NK-92 treated with Interleukin-12 subunit alpha and Interleukin-12 subunit beta, amount 100 ng/mL, for 24 hours (cell line): ENCODE measurements around the gene EIF2B5.
"Not testable (repeated sequence)": the region's sequence is repeated elsewhere in the genome, so short reads cannot be mapped to it uniquely, and the experiment has no call there.

Experiments
- DNase-seq: peaks from one replicate; lab custom pipeline; 2025; lab: John Stamatoyannopoulos, UW

Gene EIF2B5

DNA sequence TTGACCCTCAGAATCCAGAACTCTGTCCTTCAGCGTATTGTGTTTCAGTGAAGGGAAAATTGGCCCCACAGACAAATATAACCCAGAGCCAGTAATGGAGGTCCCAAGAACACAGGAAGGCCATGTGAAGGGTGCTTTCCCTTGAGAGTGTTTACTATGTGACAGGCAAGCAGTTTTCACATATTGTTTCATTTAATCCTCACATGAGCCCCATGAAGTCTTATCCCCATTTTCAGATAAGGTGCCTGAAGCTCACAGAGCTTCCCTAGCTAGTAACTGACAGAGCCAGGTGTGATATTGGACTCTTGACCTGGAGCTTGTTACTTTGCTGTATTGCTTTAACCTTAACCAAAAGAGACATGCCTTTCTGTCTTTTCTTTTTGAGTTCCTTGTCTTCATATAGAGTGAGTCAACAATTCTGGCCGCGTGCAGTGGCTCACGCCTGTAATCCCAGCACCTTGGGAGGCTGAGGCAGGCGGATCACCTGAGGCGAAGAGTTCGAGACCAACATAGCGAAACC is 10.7 kb downstream of the EIF2B5 start:
- no peak for DNase-seq

DNA sequence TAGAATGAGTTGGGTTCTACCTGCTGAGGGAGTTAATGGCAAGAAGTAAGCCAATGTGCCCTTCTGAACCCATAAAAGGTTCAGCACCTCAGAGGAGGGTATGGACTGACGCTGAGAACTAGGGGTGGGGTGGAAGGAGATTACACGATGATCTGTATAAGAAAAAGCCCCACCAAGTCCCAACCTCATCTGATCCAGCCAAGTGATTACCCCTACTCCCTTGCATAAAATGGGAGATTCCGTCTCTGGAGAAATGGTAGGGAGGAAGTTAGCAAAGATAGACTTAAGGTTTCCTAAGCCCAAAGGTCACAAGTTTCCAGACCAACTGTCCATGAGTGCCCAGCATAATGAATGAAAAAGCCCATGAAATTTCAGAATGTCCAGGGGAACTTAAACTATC is 12.9 kb downstream of the EIF2B5 start:
- DNase-seq = no peak

DNA sequence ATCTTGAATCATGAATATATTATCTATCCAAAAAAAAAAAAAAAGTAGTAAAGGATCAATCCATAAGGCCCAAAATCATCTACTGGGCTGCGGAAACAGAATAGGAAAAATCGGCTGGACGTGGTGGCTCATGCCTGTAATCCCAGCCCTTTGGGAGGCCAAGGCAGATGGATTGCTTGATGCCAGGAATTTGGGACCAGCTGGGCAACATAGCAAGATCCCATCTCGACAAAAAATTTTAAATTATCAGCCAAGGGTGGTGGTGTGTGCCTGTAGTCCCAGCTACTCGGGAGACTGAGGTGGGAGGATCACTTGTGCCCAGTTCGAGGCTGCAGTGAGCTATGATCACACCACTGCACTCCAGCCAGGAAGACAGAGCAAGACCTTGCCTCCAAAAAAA is 14.0 kb downstream of the EIF2B5 start:
- no peak for DNase-seq

DNA sequence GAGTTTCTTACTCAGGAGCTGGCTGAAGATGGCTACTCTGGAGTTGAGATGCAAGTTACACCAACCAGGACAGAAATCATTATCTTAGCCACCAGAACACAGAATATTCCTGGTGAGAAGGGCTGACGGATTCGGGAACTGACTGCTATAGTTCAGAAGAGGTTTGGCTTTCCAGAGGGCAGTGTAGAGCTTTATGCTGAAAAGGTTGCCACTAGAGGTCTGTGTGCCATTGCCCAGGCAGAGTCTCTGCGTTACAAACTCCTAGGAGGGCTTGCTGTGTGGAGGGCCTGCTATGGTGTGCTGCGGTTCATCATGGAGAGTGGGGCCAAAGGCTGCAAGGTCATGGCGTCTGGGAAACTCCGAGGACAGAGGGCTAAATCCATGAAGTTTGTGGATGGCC is 14.6 kb downstream of the EIF2B5 start:
- not testable (repeated sequence) for DNase-seq

DNA sequence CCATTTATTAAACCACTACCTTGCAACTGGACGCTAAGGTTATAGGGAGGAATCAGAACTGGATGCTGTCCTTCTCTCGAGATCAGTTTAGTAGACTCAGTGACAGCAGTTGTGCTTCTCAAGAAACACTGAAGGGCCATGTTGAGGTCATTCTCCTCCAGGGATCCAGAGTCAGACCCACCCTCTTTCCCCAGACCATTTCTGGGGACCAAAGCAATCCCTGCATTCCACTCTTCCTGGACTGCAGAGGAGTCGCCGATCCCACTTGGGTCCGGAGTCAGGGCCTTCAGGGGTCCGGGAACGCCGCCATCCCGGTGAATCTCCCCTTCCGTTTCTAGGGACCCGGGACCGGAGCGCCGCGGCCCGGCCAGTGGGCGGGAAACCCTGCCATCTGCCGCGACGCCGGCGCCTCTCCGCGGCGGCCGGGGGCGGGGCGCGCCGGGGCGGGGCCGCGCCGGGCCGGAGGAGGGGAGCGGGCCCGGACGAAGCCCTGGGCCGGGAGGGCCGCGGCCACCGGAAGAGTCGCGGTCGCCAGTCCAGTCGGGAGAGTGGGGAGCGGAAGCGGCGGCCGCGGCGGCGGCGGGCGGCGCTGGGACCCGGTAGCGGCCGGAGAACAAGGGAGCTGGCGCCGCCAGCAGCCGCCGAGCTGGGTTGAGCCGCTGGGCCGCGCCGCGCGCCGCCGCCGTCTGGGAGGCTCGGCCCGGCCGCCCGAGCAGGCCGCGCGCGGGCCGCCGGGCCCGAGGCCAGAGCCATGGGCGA is 19.9 kb downstream of the EIF2B5 start, which contains the start of gene DVL3:
DVL3 (plus strand) TSS at position 493 of the 759 bp plus-strand sequence; CDS start at position 752, 259 bp downstream.
- peak; percentile 53 for DNase-seq

DNA sequence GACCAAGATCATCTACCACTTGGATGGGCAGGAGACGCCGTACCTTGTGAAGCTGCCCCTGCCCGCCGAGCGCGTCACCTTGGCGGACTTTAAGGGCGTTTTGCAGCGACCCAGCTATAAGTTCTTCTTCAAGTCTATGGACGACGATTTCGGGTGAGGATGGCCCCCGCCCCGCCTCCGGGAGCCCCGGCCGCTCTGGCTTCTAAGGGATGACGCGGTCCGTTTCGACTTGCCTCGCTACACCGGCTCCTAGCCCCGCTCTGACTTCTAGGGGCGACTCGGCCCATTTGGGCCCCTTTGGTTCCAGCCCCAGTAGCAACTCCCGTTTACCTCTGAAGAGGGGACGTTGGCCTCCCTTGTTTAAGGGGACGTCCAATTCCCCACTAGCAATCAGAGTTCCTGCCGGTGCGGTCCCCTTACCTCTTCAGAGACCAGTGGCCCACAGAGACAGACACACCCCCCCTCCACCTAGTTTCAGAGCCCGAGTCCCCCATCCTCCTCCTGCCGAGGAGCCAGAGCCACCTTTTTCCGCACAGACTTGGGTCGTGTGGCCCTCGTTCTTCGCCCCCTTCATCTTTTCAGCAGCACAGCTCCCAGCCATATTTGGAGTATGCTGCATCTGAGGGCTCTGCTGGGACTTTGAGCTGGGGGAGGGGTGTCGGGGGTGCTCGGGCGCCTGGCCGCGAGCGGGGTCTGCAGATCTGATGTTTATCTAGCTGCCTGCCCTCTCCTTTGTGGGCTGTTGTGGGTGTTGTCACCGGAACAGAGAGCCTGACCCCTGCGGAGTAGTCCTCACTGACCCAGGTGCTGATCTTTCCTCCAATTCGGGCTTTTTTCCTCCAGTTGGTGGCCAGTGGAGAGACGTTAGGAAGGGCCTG is 20.7 kb downstream of the EIF2B5 start:
- peak; percentile 25 for DNase-seq

DNA sequence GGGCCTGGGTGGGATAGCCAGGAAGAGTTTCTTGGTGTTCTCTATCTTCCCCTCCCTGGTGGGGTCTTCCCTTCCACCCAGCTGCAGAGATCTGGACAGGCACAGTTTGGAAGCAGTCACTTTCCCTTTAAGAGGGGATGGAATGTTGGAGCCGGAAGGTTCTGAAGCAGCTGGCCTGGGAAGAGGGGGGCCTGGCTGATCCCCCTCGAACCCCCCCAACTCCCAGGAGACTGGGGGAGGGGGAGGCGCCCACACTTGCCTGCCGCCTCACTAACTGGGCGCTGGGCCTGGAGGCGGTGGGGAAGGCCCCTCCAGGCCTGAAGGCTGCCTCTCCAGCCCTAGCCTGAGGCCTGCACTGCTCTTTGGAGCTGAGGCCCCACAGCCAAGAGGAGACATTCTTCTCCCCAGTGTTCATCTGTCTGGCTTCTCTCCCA is 21.4 kb downstream of the EIF2B5 start:
- DNase-seq = no peak

DNA sequence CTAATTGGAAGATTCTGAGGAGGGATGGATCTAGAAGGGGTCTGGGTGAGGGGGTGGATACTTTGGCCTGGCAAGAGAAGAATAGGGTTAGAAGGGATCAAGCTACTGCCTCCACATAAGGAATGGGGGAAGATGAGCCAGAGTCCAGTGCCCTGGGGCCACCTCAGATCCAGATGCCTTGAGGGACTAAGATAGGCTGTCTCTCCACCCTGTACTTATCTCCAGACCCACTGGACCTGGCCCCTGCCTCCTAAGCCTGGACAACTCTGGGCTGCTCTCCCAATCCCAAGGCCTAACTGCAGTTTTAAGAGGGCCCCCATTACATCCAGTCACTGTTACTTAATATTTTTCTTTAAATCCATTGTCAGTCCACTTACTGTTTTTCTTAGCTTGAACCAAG is 22.0 kb downstream of the EIF2B5 start:
- no peak for DNase-seq

DNA sequence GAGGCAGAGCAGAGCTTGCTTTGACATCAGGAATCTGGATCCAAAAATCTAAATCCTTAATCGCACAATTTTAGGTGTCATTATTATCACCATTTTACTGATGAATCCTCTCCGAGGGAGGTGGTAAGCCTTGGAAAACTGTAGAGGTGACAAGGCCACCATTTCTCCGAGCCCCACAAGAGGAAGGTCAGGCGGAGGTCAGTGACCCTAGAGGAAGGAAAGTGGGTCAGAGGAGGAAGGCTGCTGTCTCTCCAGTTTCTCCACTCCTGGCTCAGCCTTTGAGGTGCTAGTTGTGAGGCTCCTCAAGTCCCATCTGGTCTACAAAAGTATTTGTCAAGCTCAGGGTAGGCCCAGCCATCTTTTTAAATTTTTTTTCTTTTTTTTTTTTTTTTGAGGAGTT is 23.2 kb downstream of the EIF2B5 start:
- no peak for DNase-seq

DNA sequence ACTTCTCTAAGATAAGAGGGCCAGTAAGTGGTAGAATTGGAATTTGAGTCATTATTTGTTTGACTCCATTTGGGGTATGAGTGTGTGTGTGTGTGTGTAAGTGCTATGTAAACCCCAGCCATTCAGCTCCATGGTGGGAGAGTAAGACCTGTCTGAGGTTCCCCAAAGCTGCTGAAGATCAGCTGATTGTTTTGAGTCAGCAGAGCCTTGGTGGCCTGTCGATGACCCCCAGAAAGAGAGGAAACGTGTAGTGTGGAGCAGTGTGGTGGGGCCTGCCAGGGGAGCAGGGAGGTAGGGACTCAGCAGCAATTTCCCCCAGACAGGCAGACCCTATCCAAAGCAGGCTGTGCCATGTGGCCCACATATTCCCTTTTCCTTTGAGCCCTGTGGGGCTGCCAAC is 25.3 kb downstream of the EIF2B5 start:
- no peak for DNase-seq

DNA sequence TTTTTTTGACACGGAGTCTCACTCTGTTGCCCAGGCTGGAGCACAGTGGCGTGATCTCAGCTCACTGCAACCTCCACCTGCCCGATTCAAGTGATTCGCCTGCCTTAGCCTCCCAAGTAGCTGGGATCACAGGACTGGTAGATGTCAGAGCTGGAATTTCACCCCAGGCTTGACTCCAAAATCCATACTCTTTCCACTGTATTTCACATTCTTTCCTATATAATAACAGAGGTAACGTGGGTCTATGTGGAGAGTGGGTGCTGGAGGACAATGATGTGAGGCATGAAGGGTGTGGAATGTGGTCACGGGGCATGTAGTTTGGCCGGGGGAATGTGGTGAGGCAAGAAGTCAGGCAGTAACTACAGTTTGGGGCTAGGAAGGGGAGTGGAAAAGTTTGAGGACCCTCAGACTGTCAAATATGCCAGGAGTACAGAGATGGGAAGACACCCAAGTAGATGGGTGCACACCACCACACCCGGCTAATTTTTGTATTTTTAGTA is 27.5 kb downstream of the EIF2B5 start:
- not testable (repeated sequence) for DNase-seq

DNA sequence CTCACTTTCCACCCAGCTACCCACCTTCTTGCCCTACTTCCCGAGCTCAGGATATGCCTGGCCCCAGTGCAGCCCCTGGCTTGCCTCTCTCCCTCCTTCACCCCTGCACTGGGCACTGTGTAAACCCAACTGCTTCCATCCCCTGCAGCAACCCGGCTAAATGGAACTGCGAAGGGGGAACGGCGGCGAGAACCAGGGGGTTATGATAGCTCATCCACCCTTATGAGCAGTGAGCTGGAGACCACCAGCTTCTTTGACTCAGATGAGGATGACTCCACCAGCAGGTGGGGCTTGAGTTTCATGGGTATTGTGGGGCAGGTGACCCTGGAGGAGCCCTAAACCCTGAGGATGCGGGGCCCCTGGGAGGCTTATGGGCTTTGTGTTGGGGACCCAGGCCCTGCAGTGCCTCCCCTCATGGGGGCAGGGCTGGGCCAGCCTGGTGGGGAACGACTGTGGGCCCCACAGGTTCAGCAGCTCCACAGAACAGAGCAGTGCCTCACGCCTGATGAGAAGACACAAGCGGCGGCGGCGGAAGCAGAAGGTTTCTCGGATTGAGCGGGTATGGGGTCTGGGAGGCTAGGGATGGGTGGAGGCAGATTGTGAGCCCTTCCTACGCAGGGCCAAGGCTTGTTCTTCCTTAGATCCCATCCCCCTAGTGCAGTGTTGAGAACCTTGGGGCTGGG is 29.6 kb downstream of the EIF2B5 start:
- no peak for DNase-seq

DNA sequence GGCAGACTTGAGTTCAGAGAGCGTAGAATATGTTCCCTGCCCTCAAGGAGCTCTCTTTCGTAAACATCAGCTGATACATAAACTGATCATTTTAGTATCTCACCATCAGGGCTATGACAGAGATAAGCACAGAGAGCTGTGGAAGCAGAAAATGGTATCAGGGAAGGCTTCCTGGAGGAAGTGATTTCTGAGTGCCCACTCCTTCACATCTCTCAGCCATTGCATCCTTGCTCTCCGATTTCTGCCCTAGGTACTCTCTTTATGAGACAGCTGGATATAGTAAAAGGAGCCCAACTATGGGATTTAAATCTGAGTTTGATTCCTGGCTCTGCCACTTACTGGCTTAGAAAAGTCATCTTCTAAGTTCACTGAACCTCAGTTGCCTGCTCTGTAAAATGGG is 30.4 kb downstream of the EIF2B5 start:
- no peak for DNase-seq

DNA sequence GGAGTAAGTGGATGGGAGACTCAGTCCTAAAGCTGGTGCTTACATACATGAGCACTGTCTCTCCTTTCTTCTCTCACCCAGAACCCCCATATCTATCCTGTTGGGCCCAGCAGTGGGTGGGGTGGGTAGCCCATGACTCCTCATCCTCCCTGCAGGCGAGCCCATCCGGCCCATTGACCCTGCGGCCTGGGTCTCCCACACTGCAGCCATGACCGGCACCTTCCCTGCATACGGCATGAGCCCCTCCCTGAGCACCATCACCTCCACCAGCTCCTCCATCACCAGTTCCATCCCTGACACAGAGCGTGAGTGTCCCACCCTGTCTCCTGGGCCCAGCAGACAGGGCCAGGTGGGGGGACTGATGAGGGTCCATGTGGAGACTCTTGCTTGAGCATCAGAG is 31.5 kb downstream of the EIF2B5 start:
- no peak for DNase-seq

DNA sequence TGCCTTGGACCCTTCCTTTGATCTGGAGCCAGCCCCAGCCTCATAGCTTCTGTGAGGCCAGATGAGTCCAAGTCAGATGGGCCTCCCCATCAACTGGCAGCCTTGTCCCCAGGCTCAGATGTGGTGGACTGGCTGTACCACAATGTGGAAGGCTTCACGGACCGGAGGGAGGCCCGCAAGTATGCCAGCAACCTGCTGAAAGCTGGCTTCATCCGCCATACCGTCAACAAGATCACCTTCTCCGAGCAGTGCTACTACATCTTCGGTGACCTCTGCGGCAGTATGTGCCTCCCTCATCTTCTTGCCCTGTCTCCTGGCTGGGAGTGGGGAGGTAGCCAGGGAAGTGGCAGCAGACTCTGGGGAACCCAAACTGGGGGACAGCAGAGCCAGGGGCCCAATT is 32.6 kb downstream of the EIF2B5 start:
- no peak for DNase-seq

DNA sequence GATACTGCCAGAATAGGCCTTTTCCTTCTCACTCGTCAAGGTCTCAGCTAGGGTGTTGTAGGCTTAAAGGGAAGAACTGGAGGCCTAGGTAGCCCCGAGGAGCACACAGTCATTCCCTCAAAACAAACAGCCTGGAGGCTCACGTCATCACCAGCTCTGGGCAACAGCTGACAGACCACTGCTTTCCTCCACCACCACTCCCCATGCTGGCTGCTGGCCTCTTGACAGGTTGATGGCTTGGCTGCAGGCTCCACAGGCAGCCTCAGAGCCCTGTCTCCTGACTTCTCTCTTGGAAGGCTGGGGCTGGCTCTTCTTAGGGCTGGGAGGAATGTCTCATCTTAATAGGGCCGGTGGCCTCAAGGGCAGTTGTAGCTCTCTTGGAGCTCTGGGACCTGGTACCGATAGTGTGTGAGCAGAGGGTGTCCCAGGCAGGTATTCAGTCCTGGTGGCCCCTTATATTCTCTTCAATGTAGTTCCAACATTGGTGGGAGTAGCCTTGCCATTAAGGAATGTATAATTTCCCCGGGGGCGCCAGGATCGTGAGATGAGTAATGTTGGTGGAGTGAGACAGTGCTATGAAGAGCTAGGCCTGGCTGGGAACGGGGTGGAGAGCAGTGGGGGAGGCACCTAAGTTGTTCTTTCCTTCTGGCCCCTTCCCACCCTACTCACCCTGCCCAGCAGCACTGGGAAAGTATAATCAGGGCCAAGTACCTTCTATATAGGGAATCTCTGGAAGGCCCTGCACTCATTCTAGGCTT is 33.4 kb downstream of the EIF2B5 start:
- DNase-seq = no peak

DNA sequence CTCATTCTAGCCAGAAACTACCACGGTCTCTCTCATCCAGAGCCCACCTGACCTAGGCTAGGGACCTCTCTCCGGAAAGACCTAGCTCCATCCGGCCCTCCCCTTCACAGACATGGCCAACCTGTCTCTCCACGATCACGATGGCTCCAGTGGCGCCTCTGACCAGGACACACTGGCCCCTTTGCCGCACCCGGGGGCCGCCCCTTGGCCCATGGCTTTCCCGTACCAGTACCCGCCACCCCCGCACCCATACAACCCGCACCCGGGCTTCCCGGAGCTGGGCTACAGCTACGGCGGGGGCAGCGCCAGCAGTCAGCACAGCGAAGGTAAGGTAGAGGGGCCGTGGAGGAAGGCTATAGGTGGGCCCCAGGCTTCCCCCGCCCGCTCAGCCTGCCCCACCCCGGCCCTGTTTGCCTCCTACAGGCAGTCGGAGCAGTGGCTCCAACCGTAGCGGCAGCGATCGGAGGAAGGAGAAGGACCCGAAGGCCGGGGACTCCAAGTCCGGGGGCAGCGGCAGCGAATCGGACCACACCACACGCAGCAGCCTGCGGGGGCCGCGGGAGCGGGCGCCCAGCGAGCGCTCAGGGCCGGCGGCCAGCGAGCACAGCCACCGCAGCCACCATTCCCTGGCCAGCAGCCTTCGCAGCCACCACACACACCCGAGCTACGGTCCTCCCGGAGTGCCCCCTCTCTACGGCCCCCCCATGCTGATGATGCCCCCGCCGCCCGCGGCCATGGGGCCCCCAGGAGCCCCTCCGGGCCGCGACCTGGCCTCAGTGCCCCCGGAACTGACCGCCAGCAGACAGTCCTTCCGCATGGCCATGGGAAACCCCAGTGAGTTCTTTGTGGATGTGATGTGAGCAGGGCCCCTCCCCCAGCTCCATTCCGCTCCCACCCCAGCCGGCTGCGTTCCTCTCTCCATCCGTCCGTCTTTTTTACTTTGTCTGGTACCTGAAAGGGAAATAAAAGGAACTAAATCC is 35.0 kb downstream of the EIF2B5 start:
- no peak for DNase-seq

DNA sequence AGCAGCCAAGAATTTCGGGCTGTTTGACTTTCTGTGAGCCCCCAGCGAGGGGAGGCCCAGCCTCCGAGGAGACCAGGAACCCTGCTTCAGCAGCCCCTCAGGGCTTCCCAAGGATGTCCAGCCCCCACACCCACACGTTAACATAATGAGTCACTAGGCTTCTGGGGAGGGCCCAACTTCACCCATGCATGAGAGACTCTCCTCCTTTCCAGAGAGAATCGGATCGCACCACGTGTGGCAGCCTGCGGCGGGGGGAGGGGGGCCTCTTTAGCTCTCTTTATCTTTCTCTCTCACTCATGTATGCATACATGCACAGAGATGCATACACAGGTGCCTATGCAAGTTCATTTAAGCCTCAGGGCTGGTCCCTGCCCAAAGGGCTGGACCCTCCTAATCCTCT is 36.4 kb downstream of the EIF2B5 start:
- DNase-seq = no peak

DNA sequence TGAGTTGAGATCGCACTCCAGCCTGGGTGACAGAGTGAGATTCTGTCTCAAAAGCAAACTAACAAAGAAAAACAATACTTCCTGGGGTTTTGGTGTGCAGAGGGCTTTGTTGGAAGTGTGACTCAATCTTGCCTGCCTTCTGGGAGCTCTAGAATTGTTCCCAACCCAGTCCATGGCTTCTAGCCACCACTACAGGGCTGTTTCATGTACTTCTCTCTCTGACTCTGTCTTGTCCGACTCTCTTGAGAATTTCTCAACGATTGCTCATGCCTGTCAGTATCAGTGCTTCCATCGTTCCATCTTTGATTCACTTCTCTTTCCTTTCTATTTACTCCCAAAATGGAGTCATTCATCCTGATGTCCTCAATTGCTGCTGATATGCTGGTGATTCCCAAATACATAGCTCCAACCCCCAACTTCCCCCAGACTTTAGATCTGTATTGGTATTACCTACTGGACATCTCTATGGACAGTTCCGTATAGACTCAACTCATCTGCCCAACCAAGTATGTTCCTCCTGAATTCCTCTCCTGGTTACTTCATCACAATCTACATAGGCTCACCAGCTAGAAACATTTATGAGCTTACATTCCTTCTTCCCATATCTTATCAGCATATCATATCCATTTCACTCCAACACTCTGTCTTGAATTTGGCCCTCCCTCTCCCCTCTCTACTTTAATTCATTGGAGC is 37.7 kb downstream of the EIF2B5 start:
- DNase-seq = no peak

DNA sequence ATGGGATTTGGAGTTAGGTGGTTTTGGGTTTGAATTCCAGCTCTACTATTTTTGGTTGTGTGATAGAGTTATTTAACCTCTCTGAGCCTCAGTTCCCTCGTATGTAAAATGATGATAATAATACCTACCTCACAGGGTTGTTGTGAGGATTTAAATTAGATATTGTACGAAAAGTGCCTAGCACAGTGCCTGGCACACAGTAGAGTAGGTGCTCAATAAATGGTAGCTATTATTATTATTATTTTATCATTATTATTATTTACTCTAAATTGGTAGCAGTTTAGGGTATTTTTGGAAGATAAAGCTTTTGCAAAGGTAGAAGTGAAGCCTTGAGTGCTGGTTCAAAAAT is 38.2 kb downstream of the EIF2B5 start:
- DNase-seq = no peak
